Common myeloid progenitor, CD34-positive (primary cell): ENCODE data around the gene ZNF778.

Source experiments
- CTCF ChIA-PET: fragments of 350-600 bp; sonication (Branson Sonifier 250); formaldehyde crosslinking; loops from one replicate; lab custom pipeline; 2021; ENCODE audit warnings: antibody characterized with exemption; lab: Charles Lee
- POLR2A ChIA-PET: fragments of 350-600 bp; sonication (Branson Sonifier 250); formaldehyde crosslinking; loops from one replicate; lab custom pipeline; 2021; ENCODE audit warnings: antibody characterized with exemption; lab: Charles Lee
- DNase-seq, 3 donors: peaks; one replicate each; pipeline versions ENCODE4 v3.0.0 to v3.0.0-alpha.2; 2013
- H3K27ac ChIP-seq, 2 experiments: 1 replicate in 1 of 2; 2 replicates in 1 of 2; pipeline ENCODE4 v1.7.0; 2013; ENCODE audit warnings: inconsistent platforms in 2 of 2, low read length in 2 of 2, mild to moderate bottlenecking in 2 of 2, low read depth in 1 of 2, moderate library complexity in 1 of 2; ENCODE audit not compliant: severe bottlenecking in 2 of 2, insufficient read depth in 1 of 2, poor library complexity in 1 of 2
- H3K27me3 ChIP-seq, 5 experiments: replicated peaks in 2 of 5; 1 replicate in 3 of 5; 2 replicates in 2 of 5; pipeline versions ENCODE4 v1.6.1 to v1.7.0; 2013; ENCODE audit warnings: low read length in 4 of 5, mild to moderate bottlenecking in 2 of 5, moderate library complexity in 2 of 5, inconsistent platforms in 1 of 5; ENCODE audit not compliant: insufficient read depth in 5 of 5, control insufficient read depth in 4 of 5
- H3K36me3 ChIP-seq, 4 experiments: 1 replicate in 2 of 4; 2 replicates in 2 of 4; pipeline versions ENCODE4 v1.6.1 to v1.7.0; 2013; ENCODE audit warnings: low read length in 3 of 4, control low read depth in 1 of 4, mild to moderate bottlenecking in 1 of 4; ENCODE audit not compliant: control insufficient read depth in 4 of 4, insufficient read depth in 4 of 4
- H3K4me1 ChIP-seq, 4 experiments: 1 replicate in 3 of 4; 2 replicates in 1 of 4; pipeline versions ENCODE4 v1.6.1 to v1.7.1; 2013; ENCODE audit warnings: low read length in 3 of 4, mild to moderate bottlenecking in 3 of 4, control low read depth in 1 of 4, inconsistent platforms in 1 of 4, moderate library complexity in 1 of 4; ENCODE audit not compliant: control insufficient read depth in 4 of 4, insufficient read depth in 4 of 4; ENCODE audit errors: control extremely low read depth in 1 of 4
- H3K4me3 ChIP-seq, 7 experiments: 1 replicate in 4 of 7; 2 replicates in 3 of 7; pipeline versions ENCODE4 v1.5.1 to v1.7.0; 2013; ENCODE audit warnings: mild to moderate bottlenecking in 7 of 7, low read length in 6 of 7, moderate library complexity in 6 of 7, inconsistent platforms in 2 of 7, low read depth in 2 of 7, control low read depth in 1 of 7; ENCODE audit not compliant: insufficient read depth in 4 of 7, control insufficient read depth in 1 of 7; ENCODE audit errors: extremely low read depth in 1 of 7
- H3K9me3 ChIP-seq, 5 experiments: 1 replicate in 4 of 5; 2 replicates in 1 of 5; pipeline versions ENCODE4 v1.6.1 to v1.7.1; 2013; ENCODE audit warnings: low read length in 4 of 5, mild to moderate bottlenecking in 2 of 5, inconsistent platforms in 1 of 5, low read depth in 1 of 5, moderate library complexity in 1 of 5; ENCODE audit not compliant: control insufficient read depth in 4 of 5, insufficient read depth in 2 of 5; ENCODE audit errors: control extremely low read depth in 1 of 5
- WGBS: methylation state at CpG from one replicate; pipeline ENCODE4 v1.1.5; 2013; ENCODE audit not compliant: insufficient coverage; 5-methylcytosine and 5-hydroxymethylcytosine counted together

ZNF778 gene

GRCh38 chr16:89285381-89285780 lies 67.9 kb downstream of the ZNF778 start:
- H3K27me3 ChIP-seq: no peaks in the 10 kb centered on the region
- no peak overlapping the region for H3K27ac ChIP-seq
- no peak for DNase-seq
- H3K4me3 ChIP-seq: no peak overlapping the region
- WGBS: over 99% methylated on average over 16 of the region's 17 CpGs
- ChIA-PET POLR2A (no interaction called here), CTCF (interaction anchor here (0.9 to 1.8 kb wide), 2 partner anchors 9 to 11 kb away, joined by 3 to 9 read pairs; no protein-coding TSS in a partner anchor)
- no peaks in the 10 kb centered on the region for H3K4me1 ChIP-seq
- H3K36me3 ChIP-seq: peaks cover 16 to 88% (median 75%) of the 10 kb centered on the region in 4 experiments
- H3K9me3 ChIP-seq: no peaks in the 10 kb centered on the region

DNA sequence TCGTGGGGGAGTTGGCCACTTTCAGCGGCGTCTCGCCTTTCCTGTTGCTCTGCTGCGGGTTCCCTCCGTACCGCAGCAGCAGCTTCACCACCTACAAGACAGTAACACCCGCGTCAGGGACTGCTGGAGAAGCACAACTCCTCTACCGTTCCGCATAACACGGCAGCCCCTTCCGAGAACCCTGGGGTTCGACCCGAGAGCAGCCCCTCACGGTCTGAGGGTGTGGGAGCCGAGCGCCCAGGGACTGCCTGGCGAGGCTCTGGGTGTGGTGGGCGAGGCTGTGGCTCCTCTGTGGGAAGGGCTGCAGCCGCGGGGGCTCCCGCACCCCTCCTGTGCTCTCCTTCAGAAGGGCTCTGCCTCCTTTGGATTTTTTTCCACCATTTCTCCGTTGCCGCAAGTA lies 68.6 kb downstream of the ZNF778 start:
- H3K9me3 ChIP-seq: no peaks in the 10 kb centered on the region
- H3K4me3 ChIP-seq: no peak overlapping the region
- POLR2A ChIA-PET: no interaction called here
- H3K36me3 ChIP-seq: peaks cover 16 to 88% (median 72%) of the 10 kb centered on the region in 4 experiments
- H3K27ac ChIP-seq: no peak overlapping the region
- H3K4me1 ChIP-seq: no peaks in the 10 kb centered on the region
- H3K27me3 ChIP-seq: no peaks in the 10 kb centered on the region
- no peak for DNase-seq
- WGBS: 93% methylated on average over 25 of the region's 25 CpGs
- CTCF ChIA-PET: interaction anchor here (0.9 to 1.8 kb wide), 5 partner anchors 9 to 29 kb away, joined by 3 to 9 read pairs (median 3); no protein-coding TSS in a partner anchor
